SH-SY5Y (cell line): ENCODE results near the gene SLC34A3.

Experiments
- GATA2 ChIP-seq: IDR thresholded peaks from 2 replicates; pipeline ENCODE4 v1.6.1; 2011; ENCODE audit warnings: mild to moderate bottlenecking, low read depth, low read length
- GATA3 ChIP-seq: IDR thresholded peaks from 2 replicates; pipeline ENCODE4 v1.6.1; 2011; ENCODE audit warnings: low read depth, mild to moderate bottlenecking, low read length, moderate library complexity

GRCh38 chr9:137236238-137236935, 5.7 kb downstream of the SLC34A3 start:
- no peak for TF ChIP-seq GATA3
- no peak for TF ChIP-seq GATA2
